Activated naive CD4-positive, alpha-beta T cell treated with anti-CD3 and anti-CD28 coated beads for 36 hours (primary cell): ENCODE data around the gene PPT1. TPM values are rescaled to one million over a fixed set of nuclear protein-coding genes. Genes with fewer than 3 reads are reported as not detected.

Experiments
- CTCF ChIA-PET: fragments of 350-600 bp; sonication (Branson Sonifier 250); formaldehyde crosslinking; loops from one replicate; lab custom pipeline; 2021; ENCODE audit warnings: antibody characterized with exemption; lab: Charles Lee
- DNase-seq: peaks from one replicate; pipeline ENCODE4 v3.0.0-alpha.2; 2020
- H3K27ac Mint-ChIP-seq: one replicate; pipeline ENCODE4 v1.8.0; 2021; ENCODE audit warnings: mild to moderate bottlenecking, mixed read lengths
- H3K27me3 Mint-ChIP-seq: one replicate; pipeline ENCODE4 v1.8.0; 2021; ENCODE audit warnings: low read depth, mixed read lengths
- H3K36me3 Mint-ChIP-seq: one replicate; pipeline ENCODE4 v1.8.0; 2021; ENCODE audit warnings: low read depth, mixed read lengths
- H3K4me1 Mint-ChIP-seq: one replicate; pipeline ENCODE4 v1.8.0; 2021; ENCODE audit warnings: low read depth, mixed read lengths
- H3K4me3 Mint-ChIP-seq: one replicate; pipeline ENCODE4 v1.8.0; 2021; ENCODE audit warnings: mild to moderate bottlenecking, moderate library complexity, mixed read lengths
- H3K9me3 Mint-ChIP-seq: one replicate; pipeline ENCODE4 v1.8.0; 2021; ENCODE audit warnings: mixed read lengths
- intact Hi-C: fragments of 100-400 bp; cut with micrococcal nuclease; formaldehyde crosslinking; loops from one replicate; pipeline ENCODE4 v1.15.1; 2023
- total RNA-seq, 2 experiments: library from RNA; stranded (reverse); gene quantifications; one replicate each; pipeline ENCODE4 v1.2.3, GENCODE V29; 2021

Gene PPT1
- total RNA-seq, 2 experiments from 2014 or later, result 81.3 to 89.7 TPM

DNA sequence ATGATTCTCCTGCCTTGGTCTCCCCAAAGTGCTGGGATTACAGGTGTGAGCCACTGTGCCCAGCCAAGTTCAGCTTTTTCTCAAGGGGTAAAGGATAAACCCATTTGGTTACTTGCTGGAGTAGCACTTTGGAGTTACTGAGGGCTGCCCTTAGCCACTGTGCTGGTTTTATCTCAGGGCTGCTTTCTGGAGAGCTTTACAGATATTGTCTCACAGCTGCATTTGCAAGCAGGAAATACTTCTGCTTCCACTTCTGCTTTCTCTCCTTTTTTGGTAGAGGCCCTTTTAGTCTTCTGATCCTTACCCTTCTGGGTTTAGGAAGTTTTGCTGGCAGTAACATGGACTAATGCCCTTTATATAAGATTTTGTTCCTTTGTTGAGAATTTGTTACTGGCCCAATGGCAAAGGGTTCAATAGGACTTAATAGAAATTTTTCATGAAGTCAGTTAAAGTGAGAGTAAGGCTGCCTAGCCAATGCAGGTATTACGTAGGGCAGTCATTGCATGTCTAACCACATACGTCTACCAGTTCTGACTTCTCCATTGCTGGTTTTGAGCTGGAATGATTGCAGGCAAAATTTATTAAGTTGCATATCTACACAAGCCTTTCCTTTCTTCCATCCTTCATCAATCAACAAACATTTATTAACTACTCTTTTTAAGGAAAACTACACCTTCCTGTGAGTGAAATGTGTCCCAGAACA lies 32.1 kb downstream of the PPT1 start:
- no peak overlapping the region for H3K4me3 Mint-ChIP-seq
- H3K36me3 Mint-ChIP-seq, result peaks cover 72% of the 10 kb centered on the region
- no peak for DNase-seq
- intact Hi-C loops, result no loop called here
- H3K27ac Mint-ChIP-seq, result peak overlapping the region; percentile 91
- CTCF ChIA-PET, result interaction anchor here (0.9 to 1.1 kb wide), 3 partner anchors 10 to 14 kb away, joined by 3 to 4 read pairs (median 4); no protein-coding TSS in a partner anchor
- H3K9me3 Mint-ChIP-seq, result no peaks in the 10 kb centered on the region
- H3K27me3 Mint-ChIP-seq, result no peaks in the 10 kb centered on the region
- peaks cover 69% of the 10 kb centered on the region for H3K4me1 Mint-ChIP-seq

DNA sequence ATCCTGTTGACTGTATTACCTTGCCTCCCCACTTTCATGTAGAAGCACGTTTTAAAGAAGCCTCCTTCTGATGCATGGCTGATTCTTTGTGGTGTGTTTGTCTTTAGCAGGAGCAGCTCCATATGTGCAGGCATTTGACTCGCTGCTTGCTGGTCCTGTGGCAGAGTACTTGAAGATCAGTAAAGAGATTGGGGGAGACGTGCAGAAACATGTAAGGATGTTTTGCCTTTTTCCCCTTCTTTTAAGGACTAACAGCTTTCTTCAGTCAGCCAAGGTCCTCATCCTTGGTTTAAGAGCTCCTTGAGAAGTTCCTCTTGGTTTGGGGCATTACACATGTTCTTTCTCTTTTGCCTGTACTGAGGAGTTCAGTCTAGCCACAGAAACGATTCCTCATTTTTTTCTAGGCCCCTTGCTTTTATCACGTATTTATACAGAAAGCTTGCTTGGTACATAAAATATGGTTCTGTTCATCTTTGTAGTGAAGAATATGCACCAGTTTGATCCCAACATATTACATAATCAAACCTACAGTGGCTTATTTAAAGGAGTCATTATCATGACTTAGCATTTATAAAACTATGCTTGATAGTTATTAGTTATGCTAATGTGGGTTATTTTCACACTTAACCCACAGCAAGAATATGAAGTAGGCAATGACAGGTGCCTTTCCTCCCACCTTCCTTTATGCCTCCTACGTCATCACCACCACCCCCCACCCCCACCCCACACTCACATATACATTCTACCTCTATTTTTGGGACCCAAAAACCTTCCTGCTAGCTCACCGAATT lies 36.9 kb downstream of the PPT1 start:
- Mint-ChIP-seq H3K4me1 (peaks cover 88% of the 10 kb centered on the region), H3K9me3 (no peaks in the 10 kb centered on the region), H3K27ac (peak overlapping the region; percentile 83), H3K27me3 (no peaks in the 10 kb centered on the region), H3K36me3 (peaks cover 44% of the 10 kb centered on the region), H3K4me3 (no peak overlapping the region)
- intact Hi-C loops, result loop anchor here (1.0 to 2.0 kb wide), 4 partner anchors 9 to 390 kb away; partner anchors contain the start of genes CAP1 and ZFP69B
- no peak for DNase-seq
- CTCF ChIA-PET, result interaction anchor here (0.6 to 1.0 kb wide), 7 partner anchors 9 to 1070 kb away, joined by 3 to 7 read pairs (median 4); no protein-coding TSS in a partner anchor

DNA sequence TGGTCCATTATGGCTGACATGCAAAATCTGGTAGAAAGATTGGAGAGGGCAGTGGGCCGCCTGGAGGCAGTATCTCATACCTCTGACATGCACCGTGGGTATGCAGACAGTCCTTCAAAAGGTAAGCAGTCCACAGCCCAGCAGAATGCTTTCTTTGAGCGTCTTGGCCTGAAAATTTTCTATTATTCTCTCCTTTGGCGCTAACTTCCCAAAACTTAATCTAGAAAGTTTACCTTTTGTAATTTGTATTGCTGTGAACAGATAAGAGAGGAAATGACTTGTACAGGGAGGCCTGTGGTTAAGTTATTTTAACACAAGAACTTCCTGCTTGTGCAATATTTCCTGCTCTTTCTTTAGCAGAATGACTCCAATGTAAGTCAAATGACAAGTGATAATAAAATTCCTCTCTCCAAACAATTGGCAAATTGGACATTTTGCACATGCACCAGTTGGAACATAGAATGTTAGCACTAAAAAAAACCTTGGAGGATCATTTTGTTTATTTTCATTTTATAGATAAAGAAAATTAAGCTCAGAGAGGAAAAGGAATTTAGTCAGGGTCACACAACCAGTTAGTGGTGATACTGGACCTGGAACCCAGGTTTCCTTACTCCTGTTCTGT lies 37.6 kb downstream of the PPT1 start:
- H3K4me3 Mint-ChIP-seq, result peak overlapping the region; percentile 41
- H3K27ac Mint-ChIP-seq, result peak overlapping the region; percentile 83
- DNase-seq, result no peak
- no peaks in the 10 kb centered on the region for H3K9me3 Mint-ChIP-seq
- peaks cover 42% of the 10 kb centered on the region for H3K36me3 Mint-ChIP-seq
- intact Hi-C loops, result loop anchor here (1.0 to 2.0 kb wide), 4 partner anchors 8 to 391 kb away; partner anchors contain the start of genes CAP1 and ZFP69B
- CTCF ChIA-PET, result interaction anchor here (0.6 to 1.0 kb wide), 5 partner anchors 16 to 1071 kb away, joined by 3 to 11 read pairs (median 3); no protein-coding TSS in a partner anchor
- peaks cover 88% of the 10 kb centered on the region for H3K4me1 Mint-ChIP-seq
- no peaks in the 10 kb centered on the region for H3K27me3 Mint-ChIP-seq

DNA sequence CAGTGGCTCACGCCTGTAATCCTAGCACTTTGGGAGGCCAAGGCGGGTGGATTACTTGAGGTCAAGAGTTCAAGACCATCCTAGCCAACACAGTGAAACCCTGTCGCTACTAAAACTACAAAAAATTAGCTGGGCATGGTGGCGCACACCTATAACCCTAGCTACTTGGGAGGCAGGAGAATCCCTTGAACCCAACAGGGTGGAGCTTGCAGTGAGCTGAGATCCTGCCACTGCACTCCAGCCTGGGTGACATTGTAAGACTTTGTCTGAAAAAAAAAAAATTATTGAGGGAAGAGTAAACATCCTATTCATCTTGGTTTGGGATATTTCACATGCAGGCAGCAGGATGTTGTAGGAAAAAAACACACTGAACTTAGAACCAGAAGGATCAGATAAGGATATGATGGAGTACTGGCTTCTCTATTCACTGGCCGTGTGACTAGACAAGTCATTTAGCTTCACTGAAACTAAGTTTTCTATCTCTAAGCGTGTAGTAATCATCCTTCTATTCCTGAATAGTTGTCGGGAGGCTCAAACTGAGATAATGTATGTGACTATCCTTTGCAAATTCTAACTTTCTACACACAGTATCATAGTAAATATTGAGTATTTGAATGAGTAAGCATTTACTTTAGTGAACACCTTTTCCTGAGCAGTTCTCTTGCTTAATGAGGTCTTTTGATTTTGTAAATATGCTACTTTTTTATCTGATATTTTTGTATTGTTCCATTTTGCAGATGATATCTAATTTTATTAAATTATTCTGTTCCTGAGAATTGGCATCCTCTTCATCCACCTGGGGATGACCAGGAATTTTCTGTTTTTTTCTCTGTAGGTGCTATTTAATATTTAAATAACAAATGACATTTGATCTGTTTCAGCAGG lies 38.4 kb downstream of the PPT1 start:
- Mint-ChIP-seq H3K9me3 (no peaks in the 10 kb centered on the region), H3K4me1 (peaks cover 87% of the 10 kb centered on the region), H3K27ac (peak overlapping the region; percentile 83), H3K36me3 (peaks cover 35% of the 10 kb centered on the region), H3K4me3 (peak overlapping the region; percentile 41), H3K27me3 (no peaks in the 10 kb centered on the region)
- intact Hi-C loops, result loop anchor here (1.0 to 2.0 kb wide), 4 partner anchors 7 to 392 kb away; partner anchors contain the start of genes CAP1 and ZFP69B
- CTCF ChIA-PET, result interaction anchor here (0.5 to 1.8 kb wide), 4 partner anchors 13 to 86 kb away, joined by 3 to 11 read pairs (median 4); no protein-coding TSS in a partner anchor
- no peak for DNase-seq

DNA sequence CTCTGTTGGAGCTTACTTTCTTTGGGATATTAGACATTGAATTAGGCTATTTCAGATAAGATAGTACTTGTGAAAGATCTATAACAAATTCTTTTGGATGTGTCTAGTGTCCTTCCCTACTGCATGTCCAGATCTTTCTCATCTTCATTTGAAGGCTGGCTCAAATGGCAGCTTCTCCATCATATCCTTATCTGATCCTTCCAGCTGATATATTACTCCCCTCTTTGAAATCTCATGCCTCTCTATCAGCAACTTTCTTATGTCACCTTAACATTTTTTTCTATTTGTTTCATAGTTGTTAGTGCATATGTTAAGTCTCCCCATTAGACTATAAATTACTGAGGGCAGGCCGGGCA lies 39.0 kb downstream of the PPT1 start:
- no peak for DNase-seq
- H3K36me3 Mint-ChIP-seq, result peaks cover 30% of the 10 kb centered on the region
- peak overlapping the region; percentile 83 for H3K27ac Mint-ChIP-seq
- peaks cover 87% of the 10 kb centered on the region for H3K4me1 Mint-ChIP-seq
- H3K4me3 Mint-ChIP-seq, result no peak overlapping the region
- CTCF ChIA-PET, result interaction anchor here (1.0 to 1.8 kb wide), 3 partner anchors 13 to 18 kb away, joined by 3 to 11 read pairs (median 6); no protein-coding TSS in a partner anchor
- intact Hi-C loops, result loop anchor here (2.0 kb wide), 2 partner anchors 17 to 323 kb away; partner anchors contain the start of gene CAP1
- no peaks in the 10 kb centered on the region for H3K9me3 Mint-ChIP-seq
- no peaks in the 10 kb centered on the region for H3K27me3 Mint-ChIP-seq

DNA sequence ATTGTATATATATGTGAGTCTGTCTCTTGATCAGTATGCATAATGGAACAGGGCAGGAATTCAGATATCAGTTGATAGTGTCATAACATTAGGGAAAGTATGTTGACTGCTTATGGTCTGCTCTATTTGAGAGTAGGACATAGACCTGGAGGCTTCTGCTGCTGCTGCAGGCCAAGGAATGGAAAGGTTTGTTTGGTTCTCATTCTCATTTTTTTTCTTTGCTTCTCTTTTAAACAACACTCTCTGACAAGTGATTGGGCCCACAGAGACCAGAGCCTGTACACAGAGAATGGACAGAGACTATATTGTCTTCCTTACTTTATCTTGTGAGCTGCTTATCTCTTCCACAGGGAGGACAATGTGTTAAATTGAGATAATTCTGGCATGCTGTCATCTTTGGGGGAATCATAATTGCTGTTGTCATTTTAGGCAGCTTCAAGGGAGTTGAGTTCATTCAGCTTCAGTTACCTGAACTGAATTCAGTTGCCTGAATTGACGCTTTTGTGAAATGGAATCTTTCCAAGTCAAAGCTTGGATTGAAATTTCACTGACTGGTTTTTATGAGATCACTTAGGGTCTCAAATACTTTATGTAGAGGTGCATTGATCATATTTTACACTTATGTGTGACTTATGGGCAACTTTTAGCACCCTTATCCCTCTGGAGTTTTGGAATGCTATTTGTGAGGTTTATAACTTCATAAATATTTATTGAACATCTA lies 39.6 kb downstream of the PPT1 start:
- H3K9me3 Mint-ChIP-seq, result no peaks in the 10 kb centered on the region
- no peak for DNase-seq
- CTCF ChIA-PET, result interaction anchor here (1.2 to 1.8 kb wide), 3 partner anchors 9 to 18 kb away, joined by 3 to 6 read pairs (median 6); no protein-coding TSS in a partner anchor
- H3K27ac Mint-ChIP-seq, result peak overlapping the region; percentile 83
- H3K27me3 Mint-ChIP-seq, result no peaks in the 10 kb centered on the region
- peaks cover 29% of the 10 kb centered on the region for H3K36me3 Mint-ChIP-seq
- peaks cover 87% of the 10 kb centered on the region for H3K4me1 Mint-ChIP-seq
- H3K4me3 Mint-ChIP-seq, result no peak overlapping the region
- intact Hi-C loops, result loop anchor here (2.0 kb wide), 2 partner anchors 17 to 323 kb away; partner anchors contain the start of gene CAP1

DNA sequence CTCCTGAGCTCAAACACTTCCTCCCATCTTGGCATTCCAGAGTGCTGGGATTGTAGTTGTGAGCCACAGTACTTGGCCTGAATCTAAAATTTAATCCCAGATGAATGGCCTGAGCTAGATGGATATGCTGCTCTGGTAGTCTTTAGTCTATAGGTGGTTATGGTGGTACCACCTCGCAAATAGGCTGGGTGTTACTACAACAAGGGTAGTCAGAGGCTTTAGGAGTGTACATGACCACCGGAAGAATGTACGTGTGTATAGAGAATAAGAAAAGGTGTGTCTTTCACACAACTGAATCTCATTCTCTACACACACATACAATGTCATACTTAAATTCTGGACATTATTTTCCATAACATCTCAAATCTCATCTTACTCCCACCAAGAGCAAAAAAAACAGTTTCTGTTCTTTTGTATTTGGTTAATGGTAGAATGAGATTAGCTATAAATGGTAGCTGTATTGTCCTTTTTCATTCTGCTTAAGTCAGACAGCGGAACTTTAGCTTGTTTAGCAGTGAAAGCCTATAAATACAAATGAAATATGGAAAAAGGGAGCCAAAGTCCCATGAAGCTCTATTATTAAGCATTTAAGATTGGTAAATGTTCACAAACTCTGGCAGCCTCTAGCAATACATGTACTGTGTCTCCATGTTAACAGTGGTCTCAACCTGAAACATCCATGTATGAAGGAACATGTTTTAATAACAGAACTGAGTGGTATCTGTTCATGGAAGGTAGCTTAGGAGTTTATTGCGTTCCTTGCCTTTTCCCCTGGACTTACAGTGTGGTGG lies 40.3 kb downstream of the PPT1 start:
- Mint-ChIP-seq H3K4me1 (peaks cover 88% of the 10 kb centered on the region), H3K9me3 (no peaks in the 10 kb centered on the region), H3K27ac (peak overlapping the region; percentile 83), H3K36me3 (peaks cover 26% of the 10 kb centered on the region), H3K27me3 (no peaks in the 10 kb centered on the region), H3K4me3 (no peak overlapping the region)
- no peak for DNase-seq
- intact Hi-C loops, result no loop called here
- CTCF ChIA-PET, result interaction anchor here (0.6 to 1.8 kb wide), 3 partner anchors 10 to 450 kb away, joined by 3 to 6 read pairs (median 6); no protein-coding TSS in a partner anchor

DNA sequence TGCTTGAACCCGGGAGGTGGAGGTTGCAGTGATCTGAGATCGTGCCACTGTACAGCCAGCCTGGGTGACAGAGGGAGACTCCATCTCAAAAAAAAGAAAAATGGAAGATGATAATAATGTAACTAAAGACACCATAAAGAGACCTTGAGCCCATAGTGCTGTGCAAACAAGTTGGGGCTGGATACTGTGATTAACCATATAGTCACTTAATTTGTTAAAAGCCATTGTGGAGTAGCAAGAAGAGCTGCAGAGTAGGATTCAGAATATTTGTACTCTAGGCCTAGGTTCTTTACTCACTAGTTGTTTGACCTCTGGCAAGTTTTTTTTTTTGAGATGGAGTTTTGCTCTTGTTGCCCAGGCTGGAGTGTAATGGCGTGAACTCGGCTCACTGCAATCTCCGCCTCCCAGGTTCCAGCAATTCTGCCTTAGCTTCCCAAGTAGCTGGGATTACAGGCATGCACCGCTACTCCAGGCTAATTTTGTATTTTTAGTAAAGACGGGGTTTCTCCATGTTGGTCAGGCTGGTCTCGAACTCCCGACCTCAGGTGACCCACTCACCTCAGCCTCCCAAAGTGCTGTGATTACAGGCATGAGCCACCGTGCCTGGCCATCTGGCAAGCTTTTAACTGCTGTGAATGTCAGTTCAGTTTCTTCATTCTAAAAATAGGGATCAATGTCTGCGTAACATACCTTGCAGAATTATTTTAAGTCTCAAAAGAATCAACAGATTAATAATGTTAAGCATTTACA lies 43.7 kb downstream of the PPT1 start:
- H3K9me3 Mint-ChIP-seq, result no peaks in the 10 kb centered on the region
- H3K27ac Mint-ChIP-seq, result peak overlapping the region; percentile 57
- CTCF ChIA-PET, result no interaction called here

DNA sequence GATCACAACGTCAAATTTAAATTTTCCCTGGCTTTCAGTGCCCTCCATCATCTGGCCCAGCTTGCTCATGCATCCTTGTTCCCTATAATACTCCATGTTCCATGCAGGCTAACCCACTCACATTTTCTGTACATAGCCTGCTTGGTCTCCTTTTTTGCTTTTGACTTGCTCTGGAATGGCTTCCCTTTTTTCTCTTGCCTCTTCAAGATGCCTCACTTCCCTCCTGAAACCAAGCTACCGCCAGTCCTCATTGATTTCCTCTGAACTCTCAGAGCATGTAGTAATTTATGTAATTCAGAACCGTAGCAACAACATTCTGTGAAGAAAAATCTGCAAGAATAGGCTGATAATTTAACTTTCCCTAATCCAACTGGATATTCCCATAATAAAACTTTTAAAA lies 46.2 kb downstream of the PPT1 start:
- Mint-ChIP-seq H3K36me3 (peaks cover 34% of the 10 kb centered on the region), H3K27me3 (no peaks in the 10 kb centered on the region), H3K4me3 (peak overlapping the region; percentile 7), H3K4me1 (peaks cover 81% of the 10 kb centered on the region), H3K9me3 (no peaks in the 10 kb centered on the region), H3K27ac (peak overlapping the region; percentile 78)
- intact Hi-C loops, result loop anchor here (1.0 kb wide), 1 partner anchor 8 kb away; no protein-coding TSS in a partner anchor
- CTCF ChIA-PET, result interaction anchor here (0.6 to 2.0 kb wide), 3 partner anchors 10 to 264 kb away, joined by 3 to 7 read pairs (median 4); no protein-coding TSS in a partner anchor
- DNase-seq, result peak; percentile 38

More for the DNA sequence above, 43.7 kb downstream of the PPT1 start:
- peaks cover 86% of the 10 kb centered on the region for H3K4me1 Mint-ChIP-seq
- H3K36me3 Mint-ChIP-seq, result peaks cover 26% of the 10 kb centered on the region
- intact Hi-C loops, result no loop called here
- H3K4me3 Mint-ChIP-seq, result no peak overlapping the region
- DNase-seq, result no peak
- no peaks in the 10 kb centered on the region for H3K27me3 Mint-ChIP-seq
